Measurements from ENCODE around the gene PSMD8.
A peak's percentile ranks its signal among the peaks of the same experiment; 100 is the strongest.
"Not testable (repeated sequence)": the region's sequence is repeated elsewhere in the genome, so short reads cannot be mapped to it uniquely, and the experiment has no call there.

PSMD8 gene

DNA sequence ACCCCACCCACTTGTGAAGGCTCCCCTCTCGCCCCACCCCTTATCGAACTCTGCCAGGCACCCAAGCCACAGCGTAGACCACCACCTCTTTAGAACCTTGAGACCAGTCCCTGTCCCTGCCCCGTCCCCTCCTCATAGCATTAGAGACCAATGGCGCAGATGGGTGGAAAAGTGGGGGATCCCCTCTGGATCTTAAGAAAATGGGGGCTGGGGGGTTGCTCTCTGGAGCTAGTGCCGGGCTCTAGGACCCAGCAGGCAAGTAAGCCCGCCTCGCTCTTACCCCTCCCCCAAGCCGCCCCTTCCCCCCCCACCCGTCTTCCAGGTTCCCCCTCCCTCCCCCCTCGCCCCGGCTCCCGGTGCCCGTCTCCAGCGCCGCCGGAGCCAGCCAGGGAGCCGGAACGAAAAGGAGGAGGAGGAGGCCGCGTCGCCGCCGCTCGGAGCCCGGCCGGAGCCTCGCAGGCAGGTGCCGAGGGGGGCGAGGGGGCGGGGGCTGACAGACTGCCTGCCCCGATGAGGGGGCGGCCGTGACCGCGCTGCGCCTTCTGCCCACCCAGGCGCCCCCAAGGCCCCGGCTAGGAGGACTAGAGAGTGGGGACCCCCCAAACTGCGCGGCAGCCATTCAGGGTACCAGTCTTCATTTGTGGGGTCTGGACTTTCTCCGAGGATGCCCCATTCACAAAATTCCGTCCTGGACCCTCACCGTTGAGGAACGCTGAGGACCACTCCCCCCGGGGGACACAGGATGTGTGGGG lies 14.2 kb downstream of the PSMD8 start, which contains the start of gene SPRED3:
SPRED3 (plus strand) TSS at position 349 of the 752 bp plus-strand sequence. CDS start 1,606 bp downstream, outside the sequence.
- DNase-seq: no peak

- DNase-seq: no peak
Measured at GRCh38 chr19:38389101-38389925, 14.9 kb downstream of the PSMD8 start.

DNA sequence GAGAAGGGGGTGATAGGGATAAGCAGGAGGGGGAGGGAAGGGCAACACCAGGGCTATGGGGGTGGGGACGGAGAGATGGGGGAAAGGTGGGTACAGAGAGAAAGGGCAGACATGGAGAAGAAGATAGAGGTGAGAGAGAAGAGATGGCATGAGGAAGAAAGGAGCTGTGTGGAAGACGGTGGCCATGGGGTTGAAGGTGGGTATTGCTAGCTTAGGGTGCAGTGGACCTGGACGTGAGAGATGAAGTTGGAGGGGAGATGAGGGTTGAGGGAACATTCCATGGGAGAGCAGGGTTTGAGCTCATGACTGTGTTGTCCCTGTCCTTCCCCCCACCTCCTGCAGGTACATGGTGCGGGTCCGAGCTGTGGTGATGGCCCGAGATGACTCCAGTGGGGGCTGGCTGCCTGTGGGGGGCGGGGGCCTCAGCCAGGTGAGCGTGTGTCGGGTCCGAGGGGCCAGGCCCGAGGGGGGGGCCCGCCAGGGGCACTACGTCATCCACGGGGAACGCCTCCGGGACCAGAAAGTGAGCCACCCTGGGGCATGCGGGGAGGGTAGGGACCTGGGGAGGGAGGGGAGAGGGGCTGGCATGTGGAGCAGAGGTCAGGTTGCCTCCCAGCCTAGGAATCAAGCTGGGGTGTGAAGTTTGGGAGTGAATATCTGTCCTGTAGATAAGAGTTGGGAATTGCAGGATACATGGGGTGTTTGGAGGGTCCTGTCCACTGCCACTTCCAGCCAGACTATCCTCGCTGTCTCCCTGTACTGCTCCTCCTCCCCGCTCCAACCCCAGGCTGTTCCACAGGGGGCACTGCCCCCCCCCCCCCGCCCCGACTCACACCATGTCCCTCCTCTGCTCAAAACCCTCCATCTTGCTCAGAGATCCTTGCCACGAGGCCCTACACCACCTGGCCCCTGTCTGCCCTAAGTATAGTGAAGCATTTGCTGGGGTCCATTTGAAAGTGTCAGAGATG lies 15.9 kb downstream of the PSMD8 start:
- no peak for DNase-seq

GRCh38 chr19:38391911-38392464 lies 17.6 kb downstream of the PSMD8 start:
- no peak for DNase-seq

DNA sequence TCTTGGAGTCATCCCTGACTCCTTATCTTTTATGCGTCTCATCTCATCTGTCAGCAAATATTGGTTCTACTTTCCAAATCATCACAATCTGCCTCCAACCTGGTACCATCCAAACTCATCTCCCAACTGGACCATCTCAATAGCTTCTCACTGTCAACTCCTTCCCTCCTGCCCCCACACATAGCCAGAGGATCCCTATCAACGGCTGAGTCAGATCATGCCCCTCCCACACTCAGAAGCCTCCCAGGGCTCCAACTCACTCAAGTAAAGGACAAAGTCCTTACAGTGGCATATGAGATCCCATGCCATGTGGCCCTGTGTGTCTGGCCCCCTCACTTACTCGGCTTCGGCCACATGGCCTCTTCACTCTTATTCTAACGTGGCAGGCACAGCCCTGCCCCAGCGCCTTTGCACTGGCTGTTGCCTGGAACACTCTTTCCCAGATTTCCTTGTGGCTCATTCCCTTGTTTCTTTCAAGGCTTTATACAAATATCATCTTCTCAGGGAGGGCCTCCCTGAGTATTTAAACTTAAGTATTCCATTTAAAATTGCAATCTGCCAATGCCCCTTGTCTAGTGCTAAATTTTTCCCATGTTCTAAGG lies 18.4 kb downstream of the PSMD8 start:
- no peak for DNase-seq

DNA sequence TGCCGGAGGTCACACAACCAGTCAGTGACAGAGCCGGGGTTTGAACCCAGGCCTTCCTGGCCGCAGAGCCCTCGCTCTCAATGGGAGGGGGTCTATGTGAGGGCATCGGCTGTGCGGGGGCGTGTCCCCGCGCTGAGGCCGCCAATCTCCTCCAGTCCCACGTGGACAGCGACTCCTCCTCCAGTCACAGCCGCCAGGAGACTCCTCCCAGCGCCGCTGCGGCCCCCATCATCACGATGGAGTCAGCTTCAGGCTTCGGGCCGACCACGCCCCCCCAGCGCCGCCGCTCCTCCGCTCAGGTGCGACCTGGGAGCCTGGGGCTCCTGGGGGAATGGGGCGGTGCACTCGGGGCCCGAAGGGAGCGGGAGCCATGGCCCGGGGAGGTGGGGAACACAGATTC lies 20.1 kb downstream of the PSMD8 start:
- DNase-seq: peak; percentile 79

DNA sequence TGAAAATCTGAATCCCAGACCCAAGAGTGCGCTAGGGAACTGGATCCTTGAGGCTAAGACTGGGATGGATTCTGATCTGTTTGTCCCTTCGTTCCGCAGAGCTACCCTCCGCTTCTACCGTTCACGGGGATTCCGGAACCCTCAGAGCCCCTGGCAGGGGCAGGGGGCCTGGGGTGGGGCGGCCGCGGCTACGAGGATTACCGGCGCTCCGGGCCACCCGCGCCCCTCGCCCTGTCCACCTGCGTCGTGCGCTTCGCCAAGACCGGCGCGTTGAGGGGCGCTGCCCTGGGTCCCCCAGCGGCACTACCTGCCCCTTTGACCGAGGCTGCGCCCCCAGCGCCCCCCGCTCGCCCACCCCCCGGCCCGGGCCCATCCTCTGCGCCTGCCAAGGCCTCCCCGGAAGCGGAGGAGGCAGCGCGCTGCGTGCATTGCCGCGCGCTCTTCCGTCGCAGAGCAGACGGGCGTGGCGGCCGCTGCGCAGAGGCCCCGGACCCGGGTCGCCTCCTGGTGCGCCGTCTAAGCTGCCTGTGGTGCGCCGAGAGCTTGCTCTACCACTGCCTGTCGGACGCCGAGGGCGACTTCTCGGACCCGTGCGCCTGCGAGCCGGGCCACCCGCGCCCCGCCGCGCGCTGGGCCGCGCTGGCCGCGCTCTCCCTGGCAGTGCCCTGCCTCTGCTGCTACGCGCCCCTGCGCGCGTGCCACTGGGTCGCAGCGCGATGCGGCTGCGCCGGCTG lies 21.2 kb downstream of the PSMD8 start:
- DNase-seq: peak; percentile 42

DNA sequence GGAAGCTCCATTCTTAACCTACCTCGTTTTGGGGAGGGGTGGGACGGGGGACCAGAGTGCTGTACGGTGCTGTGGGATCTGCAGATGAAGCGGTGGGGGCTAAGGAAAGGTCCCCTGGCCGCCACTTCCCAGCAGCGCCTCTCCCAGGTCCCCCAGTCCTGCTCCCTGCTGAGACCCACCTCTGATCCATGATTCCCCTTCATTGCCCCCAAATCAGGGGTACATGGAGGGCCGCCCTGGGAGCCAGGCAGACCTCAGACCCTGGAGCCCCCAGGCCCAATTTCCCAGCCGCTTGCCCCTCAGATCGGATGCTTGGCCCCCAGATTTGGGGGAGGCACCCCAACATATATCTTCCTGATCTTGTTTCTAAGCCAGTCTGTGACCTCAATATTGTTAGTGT lies 24.7 kb downstream of the PSMD8 start:
- no peak for DNase-seq

DNA sequence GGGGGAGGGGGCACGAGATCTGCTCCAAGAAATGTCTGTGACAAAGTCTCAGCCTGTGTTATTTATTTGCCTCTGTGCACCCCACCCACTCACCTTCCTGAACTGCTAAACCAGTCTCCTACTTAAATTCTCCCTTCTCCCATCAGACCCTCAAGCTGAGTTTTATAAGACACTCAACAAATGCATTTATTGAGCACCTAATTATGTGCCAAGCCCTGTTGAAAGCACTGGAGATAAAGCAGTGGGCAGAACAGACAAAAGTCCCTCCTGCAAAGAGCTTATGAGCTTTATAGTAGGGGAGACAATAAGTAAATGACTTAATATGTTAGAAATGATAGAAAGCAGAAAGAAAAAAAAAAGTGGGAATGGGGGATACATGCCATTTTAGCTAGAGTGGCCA lies 25.2 kb downstream of the PSMD8 start:
- DNase-seq: no peak

DNA sequence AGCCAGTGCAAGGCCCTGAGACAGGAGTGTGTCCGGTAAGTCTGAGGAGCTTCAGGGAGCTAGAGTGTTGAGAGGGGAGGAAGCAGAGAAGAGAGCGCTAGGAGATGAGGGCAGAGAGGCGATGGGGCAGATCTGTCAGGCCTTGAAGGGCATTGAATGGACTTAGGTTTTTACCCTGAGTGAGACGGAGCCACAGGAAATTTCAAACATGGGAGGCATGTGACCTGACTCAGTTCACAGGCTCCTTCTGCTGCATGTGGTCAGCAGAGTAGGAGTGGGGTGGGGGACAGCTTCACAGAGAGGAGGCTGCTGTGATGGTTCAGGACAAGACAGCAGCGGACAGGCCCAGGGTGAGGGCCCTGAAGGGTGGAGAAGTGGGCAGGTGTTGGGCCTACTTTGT lies 26.0 kb downstream of the PSMD8 start:
- no peak for DNase-seq

- no peak for DNase-seq
Measured at GRCh38 chr19:38401148-38401547, 26.8 kb downstream of the PSMD8 start.

DNA sequence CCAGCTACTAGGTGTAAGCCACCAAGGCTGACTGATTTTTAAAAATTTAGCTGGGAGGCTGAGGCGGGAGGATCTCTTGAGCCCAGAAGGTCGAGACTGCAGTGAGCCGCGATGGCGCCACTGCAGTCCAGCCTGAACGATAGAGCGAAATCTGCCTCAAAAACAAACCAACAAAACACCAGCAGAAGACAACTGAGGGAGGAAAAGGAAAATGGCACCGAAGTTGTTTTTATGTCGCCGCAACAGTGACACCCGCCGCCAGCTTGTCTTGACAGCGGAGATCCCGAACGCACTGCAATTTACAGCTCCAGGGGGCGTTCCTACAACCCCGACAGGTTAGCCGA lies 28.2 kb downstream of the PSMD8 start:
- no peak for DNase-seq

GRCh38 chr19:38402967-38403674 lies 28.8 kb downstream of the PSMD8 start, which contains the start of gene FAM98C:
Gene FAM98C, plus strand, starts transcription at chr19:38403093. Its CDS starts 61 bp downstream, at chr19:38403154.
- DNase-seq: peak; percentile 98

DNA sequence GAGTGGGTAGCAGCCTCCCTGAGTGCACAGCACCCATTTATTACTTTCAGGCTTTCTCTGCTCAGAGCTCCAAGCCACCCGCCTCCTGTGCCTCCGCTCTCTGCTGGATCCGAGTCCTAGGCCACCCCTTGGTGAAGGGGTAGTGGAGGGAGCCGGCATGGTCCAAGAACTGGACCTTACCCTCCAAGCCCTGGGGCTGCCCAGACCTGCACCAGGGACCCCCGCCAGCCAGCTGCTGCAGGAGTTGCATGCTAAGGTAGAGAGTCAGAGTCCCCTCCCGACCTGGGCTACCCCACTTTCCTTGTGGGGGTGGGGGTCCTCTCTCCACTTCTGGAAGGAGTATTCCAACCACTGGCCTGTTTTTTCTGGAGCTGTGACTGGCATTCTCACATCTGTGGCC lies 30.5 kb downstream of the PSMD8 start:
- DNase-seq: no peak

DNA sequence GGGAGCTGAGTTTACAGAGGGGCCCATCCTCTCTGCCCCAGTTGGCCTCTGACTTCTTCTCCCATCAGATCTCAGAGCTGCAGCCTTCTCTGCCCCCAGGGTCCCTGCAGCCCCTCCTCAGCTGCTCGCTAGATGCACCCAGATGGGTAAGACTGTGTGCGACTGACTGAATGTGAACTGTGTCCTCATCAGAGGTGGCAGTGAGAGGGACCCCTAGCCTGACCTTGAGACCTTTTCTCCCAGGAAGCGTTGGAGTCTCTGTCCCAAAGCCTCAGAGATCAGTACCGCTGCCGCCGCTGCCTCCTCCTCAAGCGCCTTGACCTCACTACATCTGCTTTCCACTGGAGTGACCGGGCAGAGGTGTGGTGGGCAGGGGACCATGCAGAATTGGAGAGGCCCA lies 30.9 kb downstream of the PSMD8 start:
- no peak for DNase-seq

- no peak for DNase-seq
Measured at GRCh38 chr19:38409631-38410133, 35.3 kb downstream of the PSMD8 start.

- DNase-seq: not testable (repeated sequence)
Measured at GRCh38 chr19:38410407-38410806, 36.0 kb downstream of the PSMD8 start.

DNA sequence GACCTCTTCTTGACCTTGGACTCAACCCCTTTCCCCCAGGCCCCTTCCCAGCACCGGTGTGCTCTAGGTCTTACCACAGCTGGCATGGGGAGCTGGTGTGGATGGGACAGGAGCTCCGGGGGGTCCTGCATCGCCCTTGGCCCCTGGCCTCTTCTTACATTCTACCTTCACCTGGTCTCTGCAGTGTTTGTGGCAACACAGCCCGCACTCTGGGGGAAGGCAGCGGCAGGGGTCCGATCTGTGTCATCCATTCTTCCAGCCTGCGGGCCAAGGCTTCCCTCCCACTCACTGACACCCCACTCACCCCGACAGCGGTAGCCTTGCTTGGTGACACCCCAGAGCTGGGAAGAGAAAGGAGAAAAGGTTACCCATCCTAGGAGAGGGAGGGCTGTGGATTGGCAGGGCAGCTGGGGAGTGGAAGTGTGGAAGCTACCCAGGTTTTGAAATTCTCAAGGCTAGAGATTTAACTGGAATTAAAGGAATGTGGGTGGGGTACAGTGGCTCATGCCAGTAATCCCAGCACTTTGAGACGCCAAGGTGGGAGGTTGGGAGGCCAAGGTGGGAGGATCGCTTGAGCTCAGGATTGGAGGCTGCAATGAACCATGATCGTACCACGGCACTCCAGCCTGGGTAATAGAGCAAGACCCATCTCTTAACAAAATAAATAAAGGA lies 36.8 kb downstream of the PSMD8 start:
- no peak for DNase-seq

GRCh38 chr19:38411898-38412297 lies 37.5 kb downstream of the PSMD8 start:
- not testable (repeated sequence) for DNase-seq

- DNase-seq: no peak
Measured at GRCh38 chr19:38412491-38412890, 38.1 kb downstream of the PSMD8 start.
